GM12873 (cell line): ENCODE data around the gene EDDM13.
A peak's percentile ranks its signal among the peaks of the same experiment; 100 is the strongest.

Experiments used
- CTCF ChIP-seq: IDR thresholded peaks from 2 replicates; pipeline ENCODE4 v1.5.1; 2012; ENCODE audit warnings: low read depth, mild to moderate bottlenecking, moderate library complexity, low read length, control low read depth; ENCODE audit not compliant: insufficient read depth; ENCODE audit errors: missing control alignments

EDDM13 gene

GRCh38 chr19:56272161-56272798 lies at the start of gene EDDM13:
EDDM13 (plus strand) TSS chr19:56272748; CDS start chr19:56272835, 87 bp downstream.
- no peak for TF ChIP-seq CTCF

- peak; percentile 21 for TF ChIP-seq CTCF
Measured at GRCh38 chr19:56222901-56223300, 49.6 kb upstream of the EDDM13 start.

- no peak for TF ChIP-seq CTCF
Measured at GRCh38 chr19:56223481-56223880, 49.1 kb upstream of the EDDM13 start.

GRCh38 chr19:56245121-56245740 lies 27.3 kb upstream of the EDDM13 start:
- no peak for TF ChIP-seq CTCF

- TF ChIP-seq CTCF, result peak; percentile 12
Measured at GRCh38 chr19:56245764-56246163, 26.8 kb upstream of the EDDM13 start.

- peak; percentile 99 for TF ChIP-seq CTCF
Measured at GRCh38 chr19:56252699-56253422, 19.7 kb upstream of the EDDM13 start.

GRCh38 chr19:56253737-56254136 lies 18.8 kb upstream of the EDDM13 start:
- peak; percentile 43 for TF ChIP-seq CTCF
